Measurements from ENCODE around the gene EIF4G3.
"Not testable (repeated sequence)": the region's sequence is repeated elsewhere in the genome, so short reads cannot be mapped to it uniquely, and the experiment has no call there.

DNA sequence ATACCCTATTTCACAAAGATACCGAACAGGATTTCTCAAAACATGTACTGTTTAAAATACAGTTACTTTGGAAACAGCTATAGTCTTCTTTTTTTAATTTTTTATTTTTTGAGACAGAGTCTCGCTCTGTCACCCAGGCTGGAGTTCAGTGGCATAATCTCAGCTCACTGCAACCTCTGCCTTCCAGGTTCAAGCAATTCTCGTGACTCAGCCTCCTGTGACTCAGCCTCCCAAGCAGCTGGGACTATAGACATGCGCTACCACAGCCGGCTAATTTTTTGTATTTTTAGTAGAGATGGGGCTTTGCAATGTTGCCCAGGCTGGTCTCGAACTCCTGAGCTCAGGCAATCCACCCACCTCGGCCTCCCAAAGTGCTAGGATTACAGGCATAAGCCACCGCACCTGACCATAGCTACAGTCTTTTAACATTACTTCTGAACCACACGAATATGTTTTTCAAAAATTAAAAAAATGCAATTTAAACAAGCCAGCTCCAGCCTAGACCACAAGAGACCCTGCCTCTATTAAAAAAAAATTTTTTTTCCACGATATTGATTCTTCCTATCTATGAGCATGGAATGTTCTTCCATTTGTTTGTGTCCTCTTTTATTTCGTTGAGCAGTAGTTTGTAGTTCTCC lies 85.5 kb downstream of the EIF4G3 start:
- TF ChIP-seq, protein P1, sequence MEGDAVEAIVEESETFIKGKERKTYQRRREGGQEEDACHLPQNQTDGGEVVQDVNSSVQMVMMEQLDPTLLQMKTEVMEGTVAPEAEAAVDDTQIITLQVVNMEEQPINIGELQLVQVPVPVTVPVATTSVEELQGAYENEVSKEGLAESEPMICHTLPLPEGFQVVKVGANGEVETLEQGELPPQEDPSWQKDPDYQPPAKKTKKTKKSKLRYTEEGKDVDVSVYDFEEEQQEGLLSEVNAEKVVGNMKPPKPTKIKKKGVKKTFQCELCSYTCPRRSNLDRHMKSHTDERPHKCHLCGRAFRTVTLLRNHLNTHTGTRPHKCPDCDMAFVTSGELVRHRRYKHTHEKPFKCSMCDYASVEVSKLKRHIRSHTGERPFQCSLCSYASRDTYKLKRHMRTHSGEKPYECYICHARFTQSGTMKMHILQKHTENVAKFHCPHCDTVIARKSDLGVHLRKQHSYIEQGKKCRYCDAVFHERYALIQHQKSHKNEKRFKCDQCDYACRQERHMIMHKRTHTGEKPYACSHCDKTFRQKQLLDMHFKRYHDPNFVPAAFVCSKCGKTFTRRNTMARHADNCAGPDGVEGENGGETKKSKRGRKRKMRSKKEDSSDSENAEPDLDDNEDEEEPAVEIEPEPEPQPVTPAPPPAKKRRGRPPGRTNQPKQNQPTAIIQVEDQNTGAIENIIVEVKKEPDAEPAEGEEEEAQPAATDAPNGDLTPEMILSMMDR (conservative IDR thresholded peaks at IDR 0.05 in 1 of 2, IDR thresholded peaks at IDR 0.05 in 1 of 2; ENCODE audit: extremely low read depth in 1 of 2, insufficient read depth in 1 of 2, low read depth in 1 of 2, low read length in 2 of 2), result not testable (repeated sequence)
- not testable (repeated sequence) for TF ChIP-seq EZH2 (IDR thresholded peaks at IDR 0.05; ENCODE audit: borderline replicate concordance, low read length)
